ENCODE measurements around the gene TTF2.

GRCh38 chr1:117110774-117111173, 50.6 kb downstream of the TTF2 start:
- no peak for TF ChIP-seq POLR2A (IDR thresholded peaks at IDR 0.05)
- no peak for TF ChIP-seq CTCF (IDR thresholded peaks at IDR 0.05 in 4 of 5, conservative IDR thresholded peaks at IDR 0.05 in 1 of 5)
